ENCODE results near the gene MAP3K9.

MAP3K9 gene

DNA sequence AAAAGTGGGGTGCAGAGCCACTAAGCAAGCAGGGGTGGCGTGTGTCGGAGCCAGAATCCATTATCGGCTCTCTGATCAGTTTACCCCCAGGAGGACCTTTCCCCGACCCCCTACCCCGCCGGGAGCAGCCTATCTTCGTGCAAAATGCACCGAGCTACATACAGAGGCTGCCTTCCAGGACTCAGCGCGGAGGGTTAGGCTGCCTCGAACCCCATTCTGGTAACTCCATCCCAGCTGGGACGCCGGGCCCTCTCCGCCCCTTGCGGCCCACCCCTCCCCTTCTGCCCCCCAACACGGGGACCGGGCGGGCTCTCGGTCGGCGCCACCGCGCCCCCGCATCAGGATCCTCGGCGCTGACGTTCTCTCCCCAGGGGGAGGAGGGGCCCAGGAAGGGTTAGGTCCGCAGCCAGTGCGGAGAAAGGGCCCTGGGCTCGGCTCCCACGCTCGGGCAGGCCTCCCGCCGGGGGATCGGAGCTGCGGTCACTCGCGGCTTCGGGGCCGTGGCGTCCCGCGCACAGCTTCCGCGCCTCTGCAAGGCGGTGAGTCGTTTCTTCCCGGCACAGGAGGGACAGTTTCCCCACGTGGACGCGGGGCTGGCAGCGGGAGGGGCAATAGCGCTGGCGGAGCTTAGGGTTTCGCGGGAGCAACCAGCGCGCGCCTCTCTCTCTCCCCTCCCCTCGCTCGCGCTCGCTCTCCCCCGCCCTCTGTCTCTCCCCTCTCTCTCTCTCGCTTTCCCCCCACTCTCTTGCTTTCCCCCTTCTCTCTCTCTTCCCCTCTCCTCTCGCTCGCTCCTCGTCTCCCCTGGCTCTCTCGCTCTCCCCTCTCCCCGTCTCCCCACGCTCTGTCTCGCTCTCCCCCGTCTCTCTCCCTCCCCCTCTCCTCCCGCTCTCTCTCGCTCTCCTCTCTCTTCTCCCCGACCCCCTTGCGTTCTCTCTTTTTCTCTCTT, 12.5 kb upstream of the MAP3K9 start:
- peak; percentile 47 for DNase-seq (ENCODE audit: low spot score)

DNA sequence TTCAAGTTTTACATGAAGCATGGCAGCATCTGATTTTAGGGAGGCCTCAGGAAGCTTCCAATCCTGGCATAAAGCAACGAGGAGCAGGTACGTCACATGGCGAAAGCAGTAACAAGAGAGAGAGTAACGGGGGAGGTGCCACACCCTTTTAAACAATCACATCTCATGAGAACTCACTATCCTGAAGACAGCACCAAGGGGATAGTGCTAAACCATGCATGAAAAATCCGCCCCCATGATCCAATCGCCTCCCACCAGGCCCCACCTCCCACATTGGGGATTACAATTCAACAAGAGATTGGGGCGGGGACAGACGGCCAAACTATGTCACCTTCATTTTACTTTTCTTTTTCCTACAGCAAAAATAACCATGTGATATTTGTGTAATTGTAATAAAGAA, 7.2 kb upstream of the MAP3K9 start:
- no peak for DNase-seq (ENCODE audit: low spot score)

DNA sequence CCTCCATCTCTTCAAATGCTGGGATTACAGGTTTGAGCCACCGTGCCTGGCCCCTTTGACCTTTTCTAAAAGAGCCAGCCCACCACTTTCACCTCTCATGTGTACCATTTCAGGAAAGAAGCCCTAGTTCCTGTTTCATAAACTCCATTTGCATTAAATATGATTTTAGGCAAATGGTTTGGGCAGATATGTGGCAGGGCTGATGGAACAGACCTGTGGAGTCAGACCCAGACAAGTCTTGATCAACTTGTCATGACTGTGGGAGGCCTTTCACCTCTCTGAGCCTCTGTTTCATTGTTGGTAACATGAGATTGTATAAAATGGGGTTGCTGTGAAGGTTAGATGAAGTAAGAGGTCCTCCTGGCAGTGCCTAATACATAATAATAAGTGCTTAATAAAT, 5.2 kb upstream of the MAP3K9 start:
- DNase-seq (ENCODE audit: low spot score): no peak

DNA sequence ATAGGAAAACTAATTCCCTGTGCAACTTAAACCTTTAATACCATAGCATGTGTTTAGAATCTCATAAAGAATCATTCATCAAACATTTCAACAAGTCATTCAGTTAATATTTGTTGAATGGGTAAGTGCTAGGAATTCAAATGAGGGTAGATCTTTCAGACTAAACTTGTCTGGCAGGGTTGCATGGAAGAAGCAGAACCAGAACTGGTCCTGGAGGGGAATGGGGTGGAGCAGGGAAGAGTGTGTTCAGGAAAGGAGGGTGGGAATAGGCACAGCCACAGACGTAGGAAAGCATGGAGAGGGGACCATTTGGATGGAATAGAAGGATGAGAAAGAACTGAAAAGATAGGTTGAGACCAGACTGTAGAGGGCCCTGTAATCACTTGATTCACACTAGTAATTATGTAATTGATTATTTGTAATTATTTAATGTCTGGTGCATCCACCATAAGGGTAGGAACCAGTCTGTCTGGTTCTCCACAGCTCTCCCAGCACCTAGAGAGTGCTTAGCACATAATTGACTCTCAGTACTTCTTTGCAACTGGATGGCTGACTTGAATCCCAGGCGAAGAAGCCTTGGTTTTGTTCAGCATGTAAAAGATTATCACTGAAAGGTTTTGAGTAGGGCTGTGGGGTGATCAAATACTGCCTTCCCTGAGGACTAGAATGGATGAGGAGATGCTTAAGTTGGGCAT, 3.0 kb upstream of the MAP3K9 start:
- no peak for DNase-seq (ENCODE audit: low spot score)

DNA sequence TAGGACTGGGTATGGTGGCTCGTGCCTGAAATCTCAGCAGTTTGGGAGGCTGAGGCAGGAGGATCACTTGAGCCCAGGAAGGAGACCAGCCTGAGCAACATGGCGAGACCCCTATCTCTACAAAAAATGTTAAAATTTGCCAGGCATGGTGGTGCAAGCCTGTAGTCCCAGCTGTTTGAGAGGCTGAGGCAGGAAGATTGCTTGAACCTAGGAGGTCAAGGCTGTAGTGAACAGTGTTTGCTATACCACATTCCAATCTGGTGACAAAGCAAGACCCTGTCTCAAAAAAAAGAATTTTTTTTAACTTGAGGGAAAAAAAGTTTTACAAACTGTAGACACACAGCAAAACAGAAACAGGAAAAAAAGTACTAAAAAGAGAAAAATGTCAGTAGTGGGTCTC, 2.3 kb upstream of the MAP3K9 start:
- no peak for DNase-seq (ENCODE audit: low spot score)

DNA sequence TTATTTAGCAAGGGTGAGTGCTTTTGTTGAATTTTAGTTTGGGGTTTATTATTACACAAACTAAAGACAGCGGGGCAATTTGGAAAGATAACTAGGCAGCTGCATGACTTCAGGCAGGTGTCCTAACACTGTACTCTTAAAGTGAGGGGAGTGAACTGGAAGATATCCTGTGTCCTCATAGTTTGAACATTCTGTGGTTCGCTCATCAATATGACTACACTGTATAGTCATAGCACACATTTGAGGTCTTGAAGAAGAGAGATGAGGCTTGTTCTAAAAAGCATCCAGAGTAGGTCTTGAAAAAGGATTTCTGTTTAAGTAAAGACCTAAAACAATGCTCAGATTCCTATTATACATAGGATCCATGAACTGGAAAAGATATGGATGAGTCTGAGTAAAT, 1.7 kb upstream of the MAP3K9 start:
- DNase-seq (ENCODE audit: low spot score): no peak

DNA sequence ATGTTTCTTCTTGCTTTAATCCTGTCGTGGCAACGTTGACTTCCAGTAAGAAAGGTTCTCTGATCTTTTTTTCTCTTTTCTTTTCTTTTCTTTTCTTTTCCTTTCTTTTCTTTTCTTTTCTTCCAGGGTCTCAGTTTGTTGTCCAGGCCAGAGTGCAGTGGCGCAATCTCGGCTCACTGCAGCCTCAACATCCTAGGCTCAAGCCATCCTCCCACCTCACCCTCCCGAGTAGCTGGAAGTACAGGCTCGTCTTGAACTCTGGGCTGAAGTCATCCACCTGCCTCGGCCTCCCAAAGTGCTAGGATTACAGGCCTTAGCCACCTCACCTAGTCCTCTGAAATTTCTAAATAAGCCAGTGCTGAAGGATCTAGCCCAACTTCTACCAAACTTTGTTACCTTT, 1.3 kb upstream of the MAP3K9 start:
- DNase-seq (ENCODE audit: low spot score): no peak

DNA sequence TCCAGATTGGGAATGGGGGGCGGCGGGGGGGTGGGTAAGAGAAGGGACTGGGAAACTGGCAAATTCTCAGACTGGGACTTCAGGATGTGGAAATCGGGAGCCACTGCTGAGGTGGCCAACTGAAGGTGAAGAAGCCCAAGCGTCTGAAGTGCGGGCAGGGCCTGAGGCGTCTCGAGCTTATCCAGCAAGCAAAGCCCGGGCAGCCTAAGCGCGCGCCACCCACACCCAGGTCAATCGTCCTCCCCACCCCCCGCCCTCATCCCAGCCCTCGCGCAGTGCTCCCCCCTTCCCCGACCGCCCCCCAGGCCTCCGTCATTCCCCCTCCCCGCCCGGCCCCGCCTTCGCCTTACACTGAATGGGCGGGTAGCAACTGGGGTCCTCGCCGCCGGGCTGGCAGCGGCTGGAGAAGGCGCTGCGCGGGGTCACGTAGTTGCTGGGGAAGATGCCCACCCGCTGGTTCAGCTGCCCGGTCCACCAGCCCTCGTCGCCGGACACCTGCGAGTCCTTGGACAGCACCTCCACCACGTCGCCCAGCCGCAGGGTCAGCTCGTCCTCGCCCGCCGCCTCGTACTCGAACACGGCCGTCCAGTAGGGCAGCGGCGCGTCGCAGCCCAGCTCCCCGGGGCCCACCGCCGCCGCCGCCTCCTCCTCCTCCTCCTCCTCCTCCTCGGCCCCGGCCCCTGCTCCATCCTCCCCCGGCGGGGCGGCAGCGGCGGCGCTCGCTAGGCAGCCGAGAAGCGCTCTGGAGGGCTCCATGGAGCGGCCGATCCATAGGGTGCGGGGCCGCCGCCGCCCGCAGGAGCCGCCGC, 693 bp downstream of the MAP3K9 start:
- DNase-seq (ENCODE audit: low spot score): peak; percentile 53

DNA sequence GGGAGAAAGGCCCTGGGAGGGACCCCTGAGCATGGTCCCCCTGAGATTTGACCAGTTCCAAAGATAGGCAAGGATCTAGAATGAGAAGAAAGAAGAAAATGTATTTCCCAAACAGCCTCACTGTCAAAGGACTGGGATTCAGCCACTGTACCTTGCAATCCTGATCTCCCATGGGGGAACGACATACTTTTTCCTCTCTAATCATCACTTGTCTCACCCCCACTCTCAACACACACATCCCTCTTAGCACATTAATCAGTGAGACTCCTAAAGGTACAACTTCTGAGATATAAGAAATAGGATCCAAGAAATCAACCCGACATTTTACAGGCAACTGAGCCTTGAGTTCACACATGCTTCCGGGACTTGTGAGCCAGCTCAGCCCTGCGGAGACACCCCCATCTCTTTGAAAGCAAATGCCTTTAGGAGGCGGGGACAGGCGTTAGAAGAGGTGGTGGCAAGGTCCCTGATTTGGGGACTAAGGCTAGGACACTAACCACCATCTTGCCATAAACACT, 1.4 kb downstream of the MAP3K9 start:
- peak; percentile 86 for DNase-seq (ENCODE audit: low spot score)

DNA sequence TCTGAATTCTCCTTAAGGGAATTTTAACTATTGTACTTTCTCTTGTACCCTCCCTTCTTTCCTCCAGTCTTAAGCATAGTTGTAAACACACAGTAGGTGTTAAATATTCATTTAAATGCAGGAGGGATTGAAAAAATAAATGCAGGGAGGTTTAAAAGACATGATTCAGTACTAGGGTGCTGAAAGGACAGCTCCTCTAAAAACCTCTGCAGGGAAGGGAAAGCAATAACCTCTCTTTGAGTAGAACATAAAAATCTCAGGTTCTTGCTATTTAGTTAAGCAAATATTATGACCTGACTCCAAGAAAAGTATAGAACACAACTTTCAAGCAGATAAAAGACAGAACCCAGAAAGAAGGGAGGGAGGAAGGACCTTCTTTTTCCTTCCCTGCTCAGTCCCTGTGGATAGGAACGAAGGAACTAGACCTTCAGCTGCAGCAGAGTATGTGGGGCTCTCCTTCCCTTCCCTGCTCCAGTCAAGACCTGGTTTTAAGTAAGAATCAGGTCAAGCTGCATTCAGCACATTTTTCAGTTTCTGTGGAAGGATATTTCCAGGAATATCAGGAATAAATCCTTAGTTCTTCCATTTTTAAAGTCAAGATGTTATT, 4.7 kb downstream of the MAP3K9 start:
- DNase-seq (ENCODE audit: low spot score): no peak

DNA sequence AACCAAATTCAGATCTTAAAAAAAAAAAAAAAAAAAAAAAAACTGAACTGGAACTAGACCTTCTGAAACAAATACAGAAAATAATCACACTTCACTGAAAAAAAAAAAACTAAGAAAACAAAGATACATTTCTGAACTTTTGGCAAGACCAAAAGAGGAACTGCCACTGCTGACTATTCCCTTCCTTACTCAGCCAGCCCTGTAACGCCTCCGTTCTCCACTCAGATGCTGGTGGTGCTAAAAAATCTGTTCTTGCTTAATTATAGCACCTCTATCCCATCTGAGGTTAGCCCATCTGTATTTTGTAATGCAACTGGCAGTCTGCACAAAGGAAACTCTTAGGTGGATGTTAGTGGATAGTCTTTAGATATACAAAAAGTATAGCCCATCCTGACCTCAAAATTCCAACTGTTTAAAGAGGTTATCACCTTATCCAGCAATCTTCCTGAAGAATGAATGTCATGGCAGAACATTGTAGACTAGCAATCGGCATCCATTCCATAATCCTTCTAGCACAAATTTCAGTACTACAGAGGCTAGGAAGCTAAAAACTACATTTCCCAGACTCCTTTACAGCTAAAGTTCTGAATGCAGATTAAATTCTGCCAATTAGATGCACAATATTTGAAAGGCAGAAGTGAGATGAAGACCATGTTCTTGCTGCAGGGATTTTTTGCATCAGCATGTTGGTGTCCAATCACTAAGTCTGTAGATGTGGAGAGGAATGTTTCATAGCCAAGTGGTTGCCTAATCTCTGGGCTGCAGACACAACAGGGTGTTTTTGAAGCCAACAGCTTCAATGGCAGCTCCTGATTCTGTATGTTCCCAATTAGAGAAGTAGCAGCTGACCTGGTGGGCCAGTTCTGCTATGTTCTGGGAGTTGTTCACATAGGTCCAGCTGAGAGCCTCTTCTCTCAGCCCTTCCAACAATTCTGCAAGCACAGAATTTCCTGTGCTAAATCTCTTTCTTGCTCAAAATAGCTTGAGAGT, 5.7 kb downstream of the MAP3K9 start:
- no peak for DNase-seq (ENCODE audit: low spot score)

DNA sequence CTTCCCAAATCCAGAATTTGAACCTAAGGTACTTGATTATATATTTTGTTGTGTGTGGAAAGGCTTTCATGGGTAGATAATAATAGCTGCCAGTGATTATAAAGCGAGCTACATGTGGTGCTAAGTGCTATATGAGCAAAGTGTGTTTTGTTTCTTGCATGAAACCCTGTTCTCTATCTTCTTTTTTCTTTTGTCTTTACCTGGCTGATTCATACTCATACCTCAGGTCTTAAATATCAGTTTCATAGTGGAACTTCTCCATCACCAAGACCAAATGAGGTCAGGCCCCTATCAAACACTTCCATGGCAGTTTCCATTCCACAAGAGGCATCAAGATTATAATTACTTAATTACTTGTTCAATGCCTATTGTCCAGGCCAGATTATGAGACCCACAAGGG, 6.9 kb downstream of the MAP3K9 start:
- no peak for DNase-seq (ENCODE audit: low spot score)

DNA sequence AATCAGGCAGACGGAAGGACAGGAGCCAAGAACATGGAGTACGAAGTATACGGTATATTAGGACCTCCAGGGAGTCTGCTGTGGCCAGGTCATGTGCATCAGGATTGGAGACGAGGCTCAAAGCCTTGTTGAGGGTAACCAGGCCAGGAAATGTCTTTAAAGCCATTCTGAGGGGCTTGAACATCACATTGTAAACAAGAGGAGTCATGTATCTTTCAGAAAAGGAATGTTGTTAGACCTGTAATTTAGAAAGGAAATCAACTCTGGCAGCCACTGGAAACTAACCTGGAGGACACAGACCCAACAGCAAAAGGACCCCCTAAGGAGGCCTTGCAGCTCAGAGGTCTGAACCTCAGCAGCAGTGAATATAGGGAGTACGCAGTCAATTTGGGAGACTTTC, 7.5 kb downstream of the MAP3K9 start:
- DNase-seq (ENCODE audit: low spot score): no peak

DNA sequence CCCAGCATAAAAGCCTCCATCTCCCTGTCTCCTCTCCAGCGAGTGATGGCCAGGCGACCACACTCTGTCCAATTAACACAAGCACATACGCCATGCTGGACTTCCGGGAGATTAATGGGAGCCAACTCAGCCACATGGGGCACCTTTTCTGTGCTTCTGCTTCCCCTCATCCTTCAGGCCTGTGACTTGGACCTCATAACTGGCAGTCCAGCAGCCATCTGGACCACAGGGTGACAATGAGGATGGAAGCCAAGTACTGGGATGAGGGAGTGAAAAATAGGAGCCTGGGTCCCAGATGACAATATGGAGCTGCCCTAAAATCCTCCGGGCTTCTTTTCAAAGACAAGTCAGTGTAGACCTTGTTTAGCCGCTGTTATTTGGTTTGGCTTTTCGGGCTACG, 12.8 kb downstream of the MAP3K9 start:
- DNase-seq (ENCODE audit: low spot score): no peak

DNA sequence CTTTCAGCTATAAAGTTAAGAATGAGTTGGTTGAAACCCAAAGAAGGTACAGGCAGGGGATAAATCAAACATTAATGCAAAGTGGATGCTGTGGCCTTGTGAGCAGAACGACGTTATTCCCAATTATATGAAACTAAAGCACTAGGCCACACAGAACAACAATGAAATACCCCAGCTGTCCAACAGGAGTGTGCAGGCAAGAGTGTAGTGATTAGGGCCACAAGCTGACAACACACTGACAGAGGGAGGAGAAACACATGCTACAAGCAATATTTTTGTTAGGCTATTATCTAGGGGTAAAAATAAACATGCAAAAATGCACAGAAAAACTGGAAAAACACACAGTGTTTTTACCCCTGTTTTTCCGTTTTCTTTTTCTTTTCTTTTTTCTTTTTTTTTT, 15.0 kb downstream of the MAP3K9 start:
- DNase-seq (ENCODE audit: low spot score): no peak

DNA sequence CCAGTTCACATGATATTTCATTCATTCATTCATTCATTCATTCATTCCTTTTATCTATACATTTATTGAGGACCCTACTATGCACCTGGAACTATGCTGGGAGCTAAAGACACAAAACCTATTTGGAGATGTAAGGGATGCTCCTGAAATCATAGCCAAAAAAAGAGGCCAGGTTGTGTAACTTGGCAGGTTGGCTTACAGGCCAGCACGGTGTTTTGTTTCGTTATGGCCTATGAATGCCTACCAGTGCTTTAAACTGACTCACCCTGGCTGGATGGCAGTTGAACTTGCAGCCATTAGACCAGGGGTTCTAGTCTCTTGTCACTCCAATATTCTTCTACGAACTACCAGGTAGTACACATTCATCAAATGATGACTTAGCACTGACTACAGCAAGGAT, 15.7 kb downstream of the MAP3K9 start:
- DNase-seq (ENCODE audit: low spot score): no peak

DNA sequence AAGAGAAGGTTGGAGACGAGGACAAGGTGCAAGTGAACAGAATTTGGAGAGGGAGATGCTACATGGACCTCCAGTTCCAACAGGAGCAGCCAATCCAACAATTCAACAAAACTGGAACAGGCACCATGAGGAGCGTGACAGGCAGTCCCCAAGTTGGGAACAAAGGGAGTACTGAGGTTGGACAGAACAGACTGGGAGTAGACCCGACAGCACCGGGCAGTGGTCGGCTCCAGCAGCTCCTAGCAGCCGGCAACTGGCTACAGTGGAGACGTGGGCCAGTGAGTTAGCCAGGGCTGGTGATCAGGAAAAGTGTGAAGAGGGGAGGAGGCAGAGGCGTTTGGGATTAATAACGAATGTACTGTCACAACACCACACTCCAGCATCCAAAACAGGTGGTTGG, 16.4 kb downstream of the MAP3K9 start:
- no peak for DNase-seq (ENCODE audit: low spot score)

DNA sequence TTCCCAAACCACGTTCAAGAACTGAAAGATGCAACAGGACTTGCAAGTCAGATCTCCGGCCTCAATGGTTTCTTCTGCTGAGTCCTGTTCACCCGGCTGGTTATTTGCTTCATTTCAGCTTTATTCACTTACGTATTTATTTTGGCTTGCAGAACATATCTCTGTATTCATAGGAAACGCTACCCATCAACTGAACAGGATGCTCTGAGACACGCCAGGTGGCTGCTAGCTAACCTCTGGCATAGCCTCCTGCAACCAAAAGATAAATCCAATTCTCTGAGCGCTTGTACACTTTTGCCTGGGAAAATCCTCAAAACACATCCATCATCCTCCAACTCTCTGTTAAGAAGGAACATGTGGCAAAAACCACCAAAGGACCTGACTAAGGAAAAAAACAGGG, 17.3 kb downstream of the MAP3K9 start:
- DNase-seq (ENCODE audit: low spot score): no peak

DNA sequence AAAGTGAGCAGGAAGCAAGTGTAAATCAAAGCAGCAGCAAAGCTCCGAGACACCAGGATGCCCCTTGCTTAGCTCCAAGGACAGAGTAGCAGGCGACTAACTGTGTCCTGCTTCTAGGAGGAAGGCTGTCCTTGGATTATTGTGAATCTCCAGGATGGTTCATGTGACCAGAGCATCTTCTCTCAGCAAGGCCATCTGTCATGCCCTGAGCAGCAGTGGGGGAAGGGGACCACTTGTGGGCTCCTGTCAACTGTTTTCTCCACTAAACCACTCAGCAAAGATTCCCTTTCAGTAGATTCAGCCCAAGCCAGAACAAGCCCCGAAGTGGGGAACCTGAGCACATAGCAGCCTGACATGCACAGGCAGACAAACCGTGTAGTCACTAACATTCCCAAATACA, 19.4 kb downstream of the MAP3K9 start:
- no peak for DNase-seq (ENCODE audit: low spot score)

DNA sequence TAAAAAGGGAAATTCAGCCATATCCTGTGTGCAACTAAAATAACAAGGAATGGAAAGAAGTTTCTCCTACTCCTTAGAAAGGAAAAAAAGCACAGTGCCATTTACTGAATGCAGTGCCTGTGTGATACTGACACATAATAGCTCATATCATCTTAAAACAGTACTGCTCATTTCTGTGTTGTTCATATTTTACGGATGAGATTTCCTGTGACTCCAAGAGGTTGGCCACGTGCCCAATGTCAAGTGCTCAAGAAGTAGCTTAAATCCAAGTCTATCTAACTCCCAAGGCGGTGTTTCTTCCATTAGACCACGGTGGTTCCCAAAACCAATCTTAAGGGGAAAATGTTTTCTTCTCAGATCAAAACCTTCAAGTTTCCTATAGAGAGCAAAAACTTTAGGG, 20.0 kb downstream of the MAP3K9 start:
- no peak for DNase-seq (ENCODE audit: low spot score)

DNA sequence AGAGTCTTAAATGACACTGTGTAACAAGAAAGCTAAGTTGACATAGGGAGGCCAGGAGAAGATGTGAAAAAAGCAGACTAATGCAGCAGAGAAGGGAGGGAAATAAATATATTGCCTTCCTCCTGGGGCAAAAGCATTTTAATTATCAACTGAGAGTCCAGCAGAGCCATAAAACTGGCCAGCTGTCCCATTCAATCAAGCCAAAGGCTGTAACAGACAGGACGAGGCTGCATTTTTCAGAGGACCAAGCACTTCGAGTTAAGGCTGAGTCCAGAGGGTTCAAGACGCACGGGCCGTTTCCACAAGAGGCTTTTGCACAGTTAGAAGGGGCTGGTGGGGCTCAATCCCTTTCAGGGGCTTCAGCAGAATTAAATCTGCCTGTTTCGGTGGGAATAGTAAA, 20.4 kb downstream of the MAP3K9 start:
- no peak for DNase-seq (ENCODE audit: low spot score)
